Upper lobe of left lung (tissue), 4 donors: ENCODE measurements around the gene LRRC74A.

ENCODE experiments used
- EP300 ChIP-seq, 4 donors: sonication (generic); formaldehyde crosslinking; IDR thresholded peaks; one replicate each; pipeline ENCODE4 v1.5.1; 2017; ENCODE audit warnings: antibody characterized with exemption in 4 of 4, control low read depth in 2 of 4
- POLR2A ChIP-seq, 4 donors: fragments of 450-650 bp; IDR thresholded peaks; one replicate each; pipeline ENCODE4 v1.5.1; 2016 to 2017; ENCODE audit warnings: antibody characterized with exemption in 4 of 4, mild to moderate bottlenecking in 2 of 4
- POLR2AphosphoS5 ChIP-seq, 2 donors: sonication (generic); formaldehyde crosslinking; IDR thresholded peaks; one replicate each; pipeline ENCODE4 v1.5.1; 2017; ENCODE audit warnings: antibody characterized with exemption in 2 of 2
- TF ChIP-seq, protein P1 (sequence below), 6 experiments: fragments of 450-650 bp in 4 of 6; fragments of 200-600 bp in 2 of 6; sonication (generic) in 2 of 6; IDR thresholded peaks; one replicate each; pipeline ENCODE4 v1.5.1; 2016 to 2019; ENCODE audit warnings: antibody characterized with exemption in 6 of 6

DNA sequence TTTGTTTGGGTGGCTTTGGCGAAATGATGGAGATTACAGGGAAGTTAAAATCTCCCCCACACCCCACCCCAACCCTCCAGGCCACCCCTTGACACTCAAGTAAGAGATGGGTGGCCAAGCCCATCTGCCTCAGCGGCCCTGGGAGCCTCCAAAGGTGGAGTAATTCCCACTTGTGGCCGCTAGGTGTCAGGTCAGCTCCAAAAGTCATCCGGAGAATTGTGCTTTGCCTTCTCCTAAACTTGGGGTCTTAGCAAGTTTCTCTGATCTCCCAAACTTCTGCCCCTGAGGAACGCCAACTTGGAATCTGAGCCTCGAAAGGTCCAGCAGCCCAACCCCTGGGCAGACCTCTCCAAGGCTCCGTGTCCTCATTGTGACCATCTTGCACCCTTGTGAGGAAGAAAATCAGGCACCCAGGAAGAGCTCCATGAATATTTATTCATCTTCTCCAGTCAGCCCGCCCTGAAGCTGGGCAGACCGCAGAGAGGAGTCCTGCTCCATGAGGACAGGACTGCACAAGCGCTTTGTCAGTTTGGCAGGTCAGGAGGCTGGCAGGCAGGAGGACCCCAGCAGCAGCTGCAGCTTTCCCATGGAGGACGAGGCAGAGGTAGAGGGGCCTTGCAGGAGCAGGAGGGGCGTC, 46.7 kb downstream of the LRRC74A start:
- TF ChIP-seq, protein P1, sequence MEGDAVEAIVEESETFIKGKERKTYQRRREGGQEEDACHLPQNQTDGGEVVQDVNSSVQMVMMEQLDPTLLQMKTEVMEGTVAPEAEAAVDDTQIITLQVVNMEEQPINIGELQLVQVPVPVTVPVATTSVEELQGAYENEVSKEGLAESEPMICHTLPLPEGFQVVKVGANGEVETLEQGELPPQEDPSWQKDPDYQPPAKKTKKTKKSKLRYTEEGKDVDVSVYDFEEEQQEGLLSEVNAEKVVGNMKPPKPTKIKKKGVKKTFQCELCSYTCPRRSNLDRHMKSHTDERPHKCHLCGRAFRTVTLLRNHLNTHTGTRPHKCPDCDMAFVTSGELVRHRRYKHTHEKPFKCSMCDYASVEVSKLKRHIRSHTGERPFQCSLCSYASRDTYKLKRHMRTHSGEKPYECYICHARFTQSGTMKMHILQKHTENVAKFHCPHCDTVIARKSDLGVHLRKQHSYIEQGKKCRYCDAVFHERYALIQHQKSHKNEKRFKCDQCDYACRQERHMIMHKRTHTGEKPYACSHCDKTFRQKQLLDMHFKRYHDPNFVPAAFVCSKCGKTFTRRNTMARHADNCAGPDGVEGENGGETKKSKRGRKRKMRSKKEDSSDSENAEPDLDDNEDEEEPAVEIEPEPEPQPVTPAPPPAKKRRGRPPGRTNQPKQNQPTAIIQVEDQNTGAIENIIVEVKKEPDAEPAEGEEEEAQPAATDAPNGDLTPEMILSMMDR (IDR thresholded peaks at IDR 0.05) = peak; percentile 81 to 96 (median 86)
- TF ChIP-seq POLR2A (IDR thresholded peaks at IDR 0.05) (no peak), EP300 (IDR thresholded peaks at IDR 0.05) (no peak), POLR2AphosphoS5 (IDR thresholded peaks at IDR 0.05) (no peak)
